Activated naive CD4-positive, alpha-beta T cell treated with anti-CD3 and anti-CD28 coated beads, Interleukin-2, amount 10 ng/mL, durations not matched to agents 5 hours and 36 hours (primary cell): ENCODE measurements around the gene FSD2. TPM values are rescaled to one million over a fixed set of nuclear protein-coding genes. Genes with fewer than 3 reads are reported as not detected.

ENCODE experiments used
- total RNA-seq, 2 experiments: library from RNA; stranded (reverse); gene quantifications; one replicate each; pipeline ENCODE4 v1.2.3, GENCODE V29; 2021

FSD2 gene
- not detected for total RNA-seq

GRCh38 chr15:82805994-82806406, at the start of gene FSD2:
TSS of gene FSD2 (minus strand) at chr15:82806069. CDS start at chr15:82787390, 18,679 bp downstream.

GRCh38 chr15:82809308-82810060, 3.6 kb upstream of the FSD2 start, which contains the start of gene WHAMM:
TSS of gene WHAMM (plus strand) at chr15:82809628. CDS start at chr15:82809727, 99 bp downstream.

GRCh38 chr15:82709421-82710207, 96.3 kb downstream of the FSD2 start, which contains the start of gene AP3B2:
TSS of gene AP3B2 (minus strand) at chr15:82709875. CDS start at chr15:82709706, 169 bp downstream.

Other genes starting within 250 kb of the FSD2 start
- gene CPEB1, start 158.7 kb downstream of the FSD2 start, total RNA-seq, result not detected
- not detected for gene AP3B2, start 96.2 kb downstream of the FSD2 start, total RNA-seq
- 10 to 100 TPM; 16.5 to 17.8 TPM for gene WHAMM, start 3.6 kb upstream of the FSD2 start, total RNA-seq
- 10 to 100 TPM; 10.7 to 12.9 TPM for gene HOMER2, start 146.7 kb upstream of the FSD2 start, total RNA-seq
- gene RAMAC, start 180.1 kb upstream of the FSD2 start, total RNA-seq, result 10 to 100 TPM; 24.5 to 25.4 TPM
- gene C15orf40, start 205.6 kb upstream of the FSD2 start, total RNA-seq, result 10 to 100 TPM; 22.7 to 26.8 TPM